ENCODE data around the gene LRP1.

GRCh38 chr12:57164966-57165625 is 36.8 kb downstream of the LRP1 start:
- no peak for TF ChIP-seq CTCF (conservative IDR thresholded peaks at IDR 0.05; ENCODE audit: low read length)
- no peak for TF ChIP-seq EZH2phosphoT487 (IDR thresholded peaks at IDR 0.05; ENCODE audit: borderline replicate concordance)

Measured in Loucy (cell line).